T-helper 22 cell (primary cell): ENCODE data around the gene DNAJB2.
A peak's percentile ranks its signal among the peaks of the same experiment; 100 is the strongest.
"Not testable (repeated sequence)": the region's sequence is repeated elsewhere in the genome, so short reads cannot be mapped to it uniquely, and the experiment has no call there.

Source experiments
- DNase-seq: peaks from one replicate; pipeline ENCODE4 v3.0.0-alpha.2; 2020; ENCODE audit warnings: low read depth

The DNAJB2 gene

GRCh38 chr2:219302412-219302968, 23.3 kb downstream of the DNAJB2 start:
- no peak for DNase-seq

- DNase-seq = no peak
Measured at GRCh38 chr2:219304223-219304622, 25.1 kb downstream of the DNAJB2 start.

- no peak for DNase-seq
Measured at GRCh38 chr2:219306047-219306446, 26.9 kb downstream of the DNAJB2 start.

GRCh38 chr2:219308142-219309101, 29.3 kb downstream of the DNAJB2 start:
- peak; percentile 17 for DNase-seq

GRCh38 chr2:219309278-219309677, 30.1 kb downstream of the DNAJB2 start, which contains the start of gene PTPRN:
TSS of gene PTPRN (minus strand) at chr2:219309401. CDS start at chr2:219309332, 69 bp downstream.
- DNase-seq = no peak

GRCh38 chr2:219312683-219313263, 33.6 kb downstream of the DNAJB2 start:
- DNase-seq = not testable (repeated sequence)

- no peak for DNase-seq
Measured at GRCh38 chr2:219314804-219315468, 35.8 kb downstream of the DNAJB2 start.

GRCh38 chr2:219323434-219323833, 44.3 kb downstream of the DNAJB2 start:
- DNase-seq = no peak

GRCh38 chr2:219325136-219325535, 46.0 kb downstream of the DNAJB2 start:
- DNase-seq = no peak

GRCh38 chr2:219325657-219326315, 46.6 kb downstream of the DNAJB2 start:
- DNase-seq = no peak

- DNase-seq = no peak
Measured at GRCh38 chr2:219327719-219328118, 48.6 kb downstream of the DNAJB2 start.

GRCh38 chr2:219331560-219332213, 52.5 kb downstream of the DNAJB2 start:
- no peak for DNase-seq

- no peak for DNase-seq
Measured at GRCh38 chr2:219332542-219332941, 53.4 kb downstream of the DNAJB2 start, which contains the start of gene RESP18. TSS of gene RESP18 (minus strand) at chr2:219332744.

- DNase-seq = no peak
Measured at GRCh38 chr2:219334076-219334475, 54.9 kb downstream of the DNAJB2 start.

- DNase-seq = no peak
Measured at GRCh38 chr2:219335373-219335786, 56.2 kb downstream of the DNAJB2 start.
